Liver (tissue), 9 donors: ENCODE measurements around the gene KRT8. TPM values are rescaled to one million over a fixed set of nuclear protein-coding genes. Genes with fewer than 3 reads are reported as not detected.
A peak's percentile ranks its signal among the peaks of the same experiment; 100 is the strongest.

Experiments used
- DNase-seq: peaks from one replicate; pipeline ENCODE4 v3.0.0-alpha.2; 2017; ENCODE audit warnings: low spot score
- H3K27ac ChIP-seq, 2 donors: one replicate each; pipeline ENCODE4 v1.7.0; 2013; ENCODE audit warnings: inconsistent platforms in 2 of 2, low read length in 2 of 2, control low read depth in 1 of 2, low read depth in 1 of 2, mild to moderate bottlenecking in 1 of 2
- H3K27me3 ChIP-seq, 4 donors: one replicate each; pipeline versions ENCODE4 v1.6.1 to v1.7.0; 2013; ENCODE audit warnings: low read length in 3 of 4, inconsistent platforms in 1 of 4, mild to moderate bottlenecking in 1 of 4, moderate library complexity in 1 of 4; ENCODE audit not compliant: control insufficient read depth in 4 of 4, insufficient read depth in 4 of 4
- H3K36me3 ChIP-seq, 4 donors: one replicate each; pipeline versions ENCODE4 v1.6.1 to v1.7.0; 2013; ENCODE audit warnings: low read length in 3 of 4, mild to moderate bottlenecking in 3 of 4, low read depth in 1 of 4, moderate library complexity in 1 of 4; ENCODE audit not compliant: control insufficient read depth in 4 of 4, insufficient read depth in 3 of 4
- H3K4me1 ChIP-seq, 4 donors: one replicate each; pipeline versions ENCODE4 v1.6.1 to v1.7.0; 2013; ENCODE audit warnings: low read length in 3 of 4, mild to moderate bottlenecking in 3 of 4, moderate library complexity in 1 of 4; ENCODE audit not compliant: control insufficient read depth in 4 of 4, insufficient read depth in 4 of 4
- H3K4me3 ChIP-seq, 3 donors: one replicate each; pipeline versions ENCODE4 v1.6.1 to v1.7.0; 2013; ENCODE audit warnings: low read length in 3 of 3, control low read depth in 1 of 3, low read depth in 1 of 3, mild to moderate bottlenecking in 1 of 3
- H3K9ac ChIP-seq, 2 donors: one replicate each; pipeline ENCODE4 v1.7.0; 2013; ENCODE audit warnings: low read length in 2 of 2, mild to moderate bottlenecking in 2 of 2, moderate library complexity in 2 of 2, control low read depth in 1 of 2, low read depth in 1 of 2
- H3K9me3 ChIP-seq, 4 donors: one replicate each; pipeline versions ENCODE4 v1.6.1 to v1.7.0; 2013; ENCODE audit warnings: low read length in 3 of 4; ENCODE audit not compliant: control insufficient read depth in 4 of 4
- CTCF ChIP-seq: fragments of 150-350 bp; IDR thresholded peaks from 2 replicates; pipeline ENCODE4 v1.5.1; 2017; ENCODE audit warnings: improper control_type of control experiment, low read depth, low read length; ENCODE audit not compliant: missing input control
- EGR1 ChIP-seq, 2 donors: IDR thresholded peaks; 2 replicates each; pipeline ENCODE4 v1.6.1; 2016 to 2018; ENCODE audit warnings: antibody characterized with exemption in 2 of 2, low read depth in 2 of 2
- FOXA1 ChIP-seq: IDR thresholded peaks from 2 replicates; pipeline ENCODE4 v1.6.1; 2016; ENCODE audit warnings: antibody characterized with exemption
- FOXA2 ChIP-seq: IDR thresholded peaks from 2 replicates; pipeline ENCODE4 v1.6.1; 2016; ENCODE audit warnings: antibody characterized with exemption
- GABPA ChIP-seq, 2 donors: IDR thresholded peaks in 1 of 2; conservative IDR thresholded peaks in 1 of 2; 2 replicates each; pipeline ENCODE4 v1.6.1; 2016; ENCODE audit warnings: antibody characterized with exemption in 2 of 2, mild to moderate bottlenecking in 1 of 2, moderate library complexity in 1 of 2
- HNF4A ChIP-seq, 2 donors: conservative IDR thresholded peaks; 2 replicates each; pipeline ENCODE4 v1.6.1; 2016; ENCODE audit warnings: antibody characterized with exemption in 2 of 2, mild to moderate bottlenecking in 2 of 2
- HNF4G ChIP-seq: IDR thresholded peaks from 2 replicates; pipeline ENCODE4 v1.6.1; 2016; ENCODE audit warnings: antibody characterized with exemption
- MAX ChIP-seq: IDR thresholded peaks from 2 replicates; pipeline ENCODE4 v1.6.1; 2016; ENCODE audit warnings: antibody characterized with exemption
- NR2F2 ChIP-seq: IDR thresholded peaks from 2 replicates; pipeline ENCODE4 v1.6.1; 2016; ENCODE audit warnings: antibody characterized with exemption
- RAD21 ChIP-seq, 2 donors: IDR thresholded peaks; 2 replicates each; pipeline ENCODE4 v1.6.1; 2016; ENCODE audit warnings: antibody characterized with exemption in 2 of 2, mild to moderate bottlenecking in 2 of 2
- RXRA ChIP-seq, 2 donors: IDR thresholded peaks; 2 replicates each; pipeline ENCODE4 v1.6.1; 2017 to 2018; ENCODE audit warnings: antibody characterized with exemption in 2 of 2, mild to moderate bottlenecking in 1 of 2
- SP1 ChIP-seq: IDR thresholded peaks from 2 replicates; pipeline ENCODE4 v1.6.1; 2018; ENCODE audit warnings: antibody characterized with exemption, mild to moderate bottlenecking
- TAF1 ChIP-seq: conservative IDR thresholded peaks from 2 replicates; pipeline ENCODE4 v1.6.1; 2016; ENCODE audit warnings: antibody characterized with exemption, mild to moderate bottlenecking
- YY1 ChIP-seq: IDR thresholded peaks from 2 replicates; pipeline ENCODE4 v1.6.1; 2016; ENCODE audit warnings: antibody characterized with exemption, mild to moderate bottlenecking
- WGBS: extraction: QIAGEN DNeasy Blood & Tissue Kit; methylation state at CpG from one replicate; pipeline ENCODE4 v1.1.7; 2013; 5-methylcytosine and 5-hydroxymethylcytosine counted together
- polyA plus RNA-seq, 2 donors: library from polyadenylated mRNA; stranded (reverse) in 1 of 2; unstranded in 1 of 2; fragments of 200-250 nt in 1 of 2; fragments of >200 nt in 1 of 2; fragmentation: Nextera tagmentation in 1 of 2; extraction: Ambion mirVana in 1 of 2; gene quantifications; one replicate each; pipeline versions ENCODE4 v1.2.1 to v1.2.3, GENCODE V29; 2013 to 2015
- total RNA-seq, 2 donors: library from RNA; depleted of rRNA; stranded (reverse); fragments of >200 nt; gene quantifications; one replicate each; pipeline ENCODE4 v1.2.3, GENCODE V29; 2014
- TF ChIP-seq, protein P1 (sequence below): IDR thresholded peaks from 2 replicates; pipeline ENCODE4 v1.6.1; 2016; ENCODE audit warnings: antibody characterized with exemption
- TF ChIP-seq, protein P2 (sequence below): IDR thresholded peaks from 2 replicates; pipeline ENCODE4 v1.6.1; 2016; ENCODE audit warnings: antibody characterized with exemption, mild to moderate bottlenecking
- TF ChIP-seq, protein P3 (sequence below): IDR thresholded peaks from 2 replicates; pipeline ENCODE4 v1.6.1; 2016; ENCODE audit warnings: antibody characterized with exemption
- donor health status: healthy.
- donor health status: healthy.
- donor health status: healthy.
- donor health status: healthy.
- donor health status: healthy.

KRT8 gene
- total and polyA plus RNA-seq, 4 donors, result 128 to 383 (median 198) TPM

DNA sequence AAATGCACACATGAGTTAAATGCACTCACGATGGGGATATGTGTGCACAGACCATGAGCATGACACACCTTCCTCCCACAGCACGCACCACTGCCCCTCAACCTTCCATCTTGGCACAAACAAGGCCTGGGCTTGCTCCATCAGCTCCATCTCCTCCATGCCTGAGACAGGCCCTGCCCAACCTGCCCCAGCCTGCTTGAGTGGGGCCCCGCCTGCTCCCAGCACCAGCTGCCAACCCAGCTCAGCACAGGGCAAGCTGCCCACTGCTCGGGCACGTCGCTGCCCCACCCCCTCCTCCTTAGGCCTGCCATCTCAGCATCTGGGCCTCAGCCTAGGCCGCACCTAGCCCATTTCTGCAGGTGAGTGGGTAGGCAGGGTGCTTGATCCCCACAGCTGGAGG, 28.5 kb downstream of the KRT8 start:
- H3K27ac ChIP-seq, result no peak overlapping the region
- H3K9ac ChIP-seq, result no peak overlapping the region
- DNase-seq, result no peak
- H3K4me3 ChIP-seq, result no peak overlapping the region
- no peaks in the 10 kb centered on the region for H3K27me3 ChIP-seq
- H3K4me1 ChIP-seq, result peaks cover 1 to 12% (median 4%) of the 10 kb centered on the region in 4 donors
- 77% methylated on average over 7 of the region's 7 CpGs for WGBS
- TF ChIP-seq RAD21 (IDR thresholded peaks at IDR 0.05) (no peak), TAF1 (no peak), GABPA (IDR thresholded peaks at IDR 0.05 in 1 of 2, conservative IDR thresholded peaks at IDR 0.05 in 1 of 2) (no peak), SP1 (no peak), HNF4G (no peak), RXRA (IDR thresholded peaks at IDR 0.05) (no peak), MAX (no peak), FOXA1 (no peak), EGR1 (IDR thresholded peaks at IDR 0.05; ENCODE audit: low read depth in 2 of 2) (no peak), YY1 (no peak), HNF4A (conservative IDR thresholded peaks at IDR 0.05) (no peak)
- TF ChIP-seq, protein P1, sequence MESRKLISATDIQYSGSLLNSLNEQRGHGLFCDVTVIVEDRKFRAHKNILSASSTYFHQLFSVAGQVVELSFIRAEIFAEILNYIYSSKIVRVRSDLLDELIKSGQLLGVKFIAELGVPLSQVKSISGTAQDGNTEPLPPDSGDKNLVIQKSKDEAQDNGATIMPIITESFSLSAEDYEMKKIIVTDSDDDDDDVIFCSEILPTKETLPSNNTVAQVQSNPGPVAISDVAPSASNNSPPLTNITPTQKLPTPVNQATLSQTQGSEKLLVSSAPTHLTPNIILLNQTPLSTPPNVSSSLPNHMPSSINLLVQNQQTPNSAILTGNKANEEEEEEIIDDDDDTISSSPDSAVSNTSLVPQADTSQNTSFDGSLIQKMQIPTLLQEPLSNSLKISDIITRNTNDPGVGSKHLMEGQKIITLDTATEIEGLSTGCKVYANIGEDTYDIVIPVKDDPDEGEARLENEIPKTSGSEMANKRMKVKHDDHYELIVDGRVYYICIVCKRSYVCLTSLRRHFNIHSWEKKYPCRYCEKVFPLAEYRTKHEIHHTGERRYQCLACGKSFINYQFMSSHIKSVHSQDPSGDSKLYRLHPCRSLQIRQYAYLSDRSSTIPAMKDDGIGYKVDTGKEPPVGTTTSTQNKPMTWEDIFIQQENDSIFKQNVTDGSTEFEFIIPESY, result no peak
- TF ChIP-seq, protein P2, sequence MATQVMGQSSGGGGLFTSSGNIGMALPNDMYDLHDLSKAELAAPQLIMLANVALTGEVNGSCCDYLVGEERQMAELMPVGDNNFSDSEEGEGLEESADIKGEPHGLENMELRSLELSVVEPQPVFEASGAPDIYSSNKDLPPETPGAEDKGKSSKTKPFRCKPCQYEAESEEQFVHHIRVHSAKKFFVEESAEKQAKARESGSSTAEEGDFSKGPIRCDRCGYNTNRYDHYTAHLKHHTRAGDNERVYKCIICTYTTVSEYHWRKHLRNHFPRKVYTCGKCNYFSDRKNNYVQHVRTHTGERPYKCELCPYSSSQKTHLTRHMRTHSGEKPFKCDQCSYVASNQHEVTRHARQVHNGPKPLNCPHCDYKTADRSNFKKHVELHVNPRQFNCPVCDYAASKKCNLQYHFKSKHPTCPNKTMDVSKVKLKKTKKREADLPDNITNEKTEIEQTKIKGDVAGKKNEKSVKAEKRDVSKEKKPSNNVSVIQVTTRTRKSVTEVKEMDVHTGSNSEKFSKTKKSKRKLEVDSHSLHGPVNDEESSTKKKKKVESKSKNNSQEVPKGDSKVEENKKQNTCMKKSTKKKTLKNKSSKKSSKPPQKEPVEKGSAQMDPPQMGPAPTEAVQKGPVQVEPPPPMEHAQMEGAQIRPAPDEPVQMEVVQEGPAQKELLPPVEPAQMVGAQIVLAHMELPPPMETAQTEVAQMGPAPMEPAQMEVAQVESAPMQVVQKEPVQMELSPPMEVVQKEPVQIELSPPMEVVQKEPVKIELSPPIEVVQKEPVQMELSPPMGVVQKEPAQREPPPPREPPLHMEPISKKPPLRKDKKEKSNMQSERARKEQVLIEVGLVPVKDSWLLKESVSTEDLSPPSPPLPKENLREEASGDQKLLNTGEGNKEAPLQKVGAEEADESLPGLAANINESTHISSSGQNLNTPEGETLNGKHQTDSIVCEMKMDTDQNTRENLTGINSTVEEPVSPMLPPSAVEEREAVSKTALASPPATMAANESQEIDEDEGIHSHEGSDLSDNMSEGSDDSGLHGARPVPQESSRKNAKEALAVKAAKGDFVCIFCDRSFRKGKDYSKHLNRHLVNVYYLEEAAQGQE, result no peak
- TF ChIP-seq, protein P3, sequence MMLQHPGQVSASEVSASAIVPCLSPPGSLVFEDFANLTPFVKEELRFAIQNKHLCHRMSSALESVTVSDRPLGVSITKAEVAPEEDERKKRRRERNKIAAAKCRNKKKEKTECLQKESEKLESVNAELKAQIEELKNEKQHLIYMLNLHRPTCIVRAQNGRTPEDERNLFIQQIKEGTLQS, result no peak
- H3K9me3 ChIP-seq, result no peaks in the 10 kb centered on the region
- no peaks in the 10 kb centered on the region for H3K36me3 ChIP-seq

DNA sequence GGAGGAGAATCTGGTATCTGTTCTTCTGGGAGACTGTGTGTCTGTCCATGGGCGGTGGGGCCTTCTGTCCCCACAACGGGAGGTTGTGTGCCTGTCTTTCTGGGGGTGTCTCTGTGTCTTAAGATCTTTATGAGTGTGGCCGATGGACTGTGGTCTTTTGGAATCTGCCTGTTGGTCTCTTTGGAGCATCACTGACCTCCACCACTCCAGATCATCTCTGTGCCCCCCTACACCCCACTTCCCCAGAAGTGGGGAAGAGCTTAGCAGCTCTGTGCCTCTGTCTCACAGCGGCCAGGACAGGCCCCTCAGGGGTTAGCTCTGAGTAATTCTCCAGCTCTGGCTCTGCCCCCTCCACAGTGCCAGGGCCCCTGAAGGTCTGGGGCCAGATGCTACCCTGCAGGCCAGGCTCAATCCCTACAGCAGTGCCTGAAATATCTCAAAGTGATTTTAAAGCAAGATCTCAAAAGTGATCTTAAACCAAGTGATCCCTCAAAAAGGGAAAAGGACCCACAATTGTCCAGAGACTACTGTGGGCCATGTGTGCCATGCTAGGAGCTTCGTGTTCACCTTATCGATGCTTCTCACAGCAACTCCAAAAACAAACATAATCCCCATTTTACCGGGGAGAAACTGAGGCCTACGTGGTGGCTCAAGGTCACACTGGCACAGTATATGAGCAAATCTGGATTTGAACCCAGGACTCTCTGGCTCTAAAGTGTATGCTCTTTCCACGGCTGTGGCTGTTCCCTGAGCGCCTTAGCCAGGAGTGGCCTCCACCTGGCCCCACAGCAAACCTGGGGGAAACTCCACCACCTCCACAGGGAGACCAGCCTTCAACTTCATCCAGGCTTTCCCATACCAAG, 30.1 kb downstream of the KRT8 start:
- no peaks in the 10 kb centered on the region for H3K36me3 ChIP-seq
- H3K9ac ChIP-seq, result no peak overlapping the region
- H3K27ac ChIP-seq, result no peak overlapping the region
- no peaks in the 10 kb centered on the region for H3K27me3 ChIP-seq
- 85% methylated on average over 10 of the region's 10 CpGs for WGBS
- peak overlapping the region in 1 of 3 donors; percentile 26 for H3K4me3 ChIP-seq
- H3K4me1 ChIP-seq, result peaks cover 1 to 8% (median 2%) of the 10 kb centered on the region in 4 donors
- no peaks in the 10 kb centered on the region for H3K9me3 ChIP-seq
- no peak for TF ChIP-seq NR2F2
- TF ChIP-seq RAD21 (IDR thresholded peaks at IDR 0.05), result no peak
- TF ChIP-seq TAF1, result no peak
- TF ChIP-seq, protein P3, result no peak
- TF ChIP-seq MAX, result no peak
- TF ChIP-seq HNF4A (conservative IDR thresholded peaks at IDR 0.05), result no peak
- no peak for TF ChIP-seq GABPA (IDR thresholded peaks at IDR 0.05 in 1 of 2, conservative IDR thresholded peaks at IDR 0.05 in 1 of 2)
- TF ChIP-seq EGR1 (IDR thresholded peaks at IDR 0.05; ENCODE audit: low read depth in 2 of 2), result no peak
- TF ChIP-seq HNF4G, result no peak
- TF ChIP-seq CTCF, result no peak
- TF ChIP-seq YY1, result no peak
- no peak for TF ChIP-seq FOXA2
- DNase-seq, result no peak
